H9 (cell line): ENCODE results near the gene CDH4. TPM values are rescaled to one million over a fixed set of nuclear protein-coding genes. Genes with fewer than 3 reads are reported as not detected.

Experiments used
- DNase-seq: peaks from one replicate; pipeline ENCODE4 v3.0.0-alpha.2; 2017
- H2AFZ ChIP-seq: one replicate; pipeline ENCODE4 v1.6.1; 2013; ENCODE audit warnings: mild to moderate bottlenecking, low read length, control low read depth, moderate library complexity
- H2AK5ac ChIP-seq: 2 replicates; pipeline ENCODE4 v1.6.1; 2013; ENCODE audit warnings: low read length, control low read depth, mixed read lengths; ENCODE audit not compliant: insufficient read length
- H2BK120ac ChIP-seq: one replicate; pipeline ENCODE4 v1.6.1; 2013; ENCODE audit warnings: low read depth, mild to moderate bottlenecking, low read length, control low read depth, inconsistent platforms; ENCODE audit not compliant: poor library complexity, severe bottlenecking
- H2BK12ac ChIP-seq: 2 replicates; pipeline ENCODE4 v1.6.1; 2013; ENCODE audit warnings: low read length, control low read depth, mixed read lengths, low read depth; ENCODE audit not compliant: insufficient read length
- H2BK15ac ChIP-seq: 2 replicates; pipeline ENCODE4 v1.6.1; 2013; ENCODE audit warnings: low read depth, low read length, control low read depth
- H2BK20ac ChIP-seq: one replicate; pipeline ENCODE4 v1.6.1; 2013; ENCODE audit warnings: low read depth, mild to moderate bottlenecking, low read length, control low read depth, inconsistent platforms; ENCODE audit not compliant: poor library complexity, severe bottlenecking
- H2BK5ac ChIP-seq: 2 replicates; pipeline ENCODE4 v1.6.1; 2013; ENCODE audit warnings: low read length, control low read depth, mixed read lengths; ENCODE audit not compliant: insufficient read length
- H3K14ac ChIP-seq: 2 replicates; pipeline ENCODE4 v1.6.1; 2013; ENCODE audit warnings: low read length, control low read depth; ENCODE audit not compliant: insufficient read depth
- H3K18ac ChIP-seq: 2 replicates; pipeline ENCODE4 v1.6.1; 2013; ENCODE audit warnings: low read depth, mild to moderate bottlenecking, mixed read lengths, low read length, control low read depth; ENCODE audit not compliant: insufficient read length
- H3K23ac ChIP-seq: 2 replicates; pipeline ENCODE4 v1.6.1; 2013; ENCODE audit warnings: low read length, control low read depth, mixed read lengths, low read depth; ENCODE audit not compliant: insufficient read length
- H3K23me2 ChIP-seq: 2 replicates; pipeline ENCODE4 v1.6.1; 2013; ENCODE audit warnings: low read depth, mild to moderate bottlenecking, mixed read lengths, low read length, control low read depth; ENCODE audit not compliant: insufficient read length, poor library complexity, severe bottlenecking
- H3K27ac ChIP-seq: 2 replicates; pipeline ENCODE4 v1.5.1; 2013; ENCODE audit warnings: low read length, control low read depth, mixed read lengths, low read depth; ENCODE audit not compliant: insufficient read length
- H3K27me3 ChIP-seq: 2 replicates; pipeline ENCODE4 v1.6.1; 2013; ENCODE audit warnings: low read length, control low read depth, inconsistent platforms; ENCODE audit not compliant: insufficient read depth
- H3K4ac ChIP-seq: 2 replicates; pipeline ENCODE4 v1.6.1; 2013; ENCODE audit warnings: low read depth, mild to moderate bottlenecking, control low read depth, inconsistent platforms, low read length, moderate library complexity
- H3K4me1 ChIP-seq: 2 replicates; pipeline ENCODE4 v1.6.1; 2013; ENCODE audit warnings: low read length, control low read depth, inconsistent platforms; ENCODE audit not compliant: insufficient read depth
- H3K4me2 ChIP-seq: 2 replicates; pipeline ENCODE4 v1.6.1; 2013; ENCODE audit warnings: low read length, control low read depth, mixed read lengths; ENCODE audit not compliant: insufficient read length, insufficient read depth
- H3K56ac ChIP-seq: 2 replicates; pipeline ENCODE4 v1.6.1; 2013; ENCODE audit warnings: low read depth, mild to moderate bottlenecking, mixed read lengths, low read length, control low read depth; ENCODE audit not compliant: insufficient read length
- H3K79me1 ChIP-seq: 2 replicates; pipeline ENCODE4 v1.6.1; 2013; ENCODE audit warnings: low read depth, mild to moderate bottlenecking, moderate library complexity, low read length, control low read depth, inconsistent platforms; ENCODE audit not compliant: insufficient read depth, poor library complexity, severe bottlenecking
- H3K79me2 ChIP-seq: 2 replicates; pipeline ENCODE4 v1.6.1; 2013; ENCODE audit warnings: low read length, control low read depth, inconsistent platforms; ENCODE audit not compliant: insufficient read depth
- H3K9ac ChIP-seq: 2 replicates; pipeline ENCODE4 v1.6.1; 2013; ENCODE audit warnings: low read length, control low read depth, mixed read lengths; ENCODE audit not compliant: insufficient read length; ENCODE audit errors: extremely low read depth
- H3K9me3 ChIP-seq: one replicate; pipeline ENCODE4 v1.6.1; 2013; ENCODE audit warnings: low read depth, low read length, inconsistent platforms; ENCODE audit not compliant: control insufficient read depth
- H3T11ph ChIP-seq: one replicate; pipeline ENCODE4 v1.6.1; 2013; ENCODE audit warnings: mild to moderate bottlenecking, low read length, control low read depth, inconsistent platforms
- H4K20me1 ChIP-seq: one replicate; pipeline ENCODE4 v1.6.1; 2013; ENCODE audit not compliant: control insufficient read depth, insufficient read length, insufficient read depth
- H4K5ac ChIP-seq: 2 replicates; pipeline ENCODE4 v1.6.1; 2013; ENCODE audit warnings: low read depth, mild to moderate bottlenecking, mixed read lengths, low read length, control low read depth; ENCODE audit not compliant: insufficient read length
- H4K8ac ChIP-seq: replicated peaks from 2 replicates; pipeline ENCODE4 v1.6.1; 2013; ENCODE audit warnings: low read length, control low read depth, mixed read lengths, low read depth; ENCODE audit not compliant: insufficient read length
- H4K91ac ChIP-seq: 2 replicates; pipeline ENCODE4 v1.6.1; 2013; ENCODE audit warnings: low read depth, mild to moderate bottlenecking, moderate library complexity, mixed read lengths, low read length, control low read depth; ENCODE audit not compliant: insufficient read length
- H3K27ac Mint-ChIP-seq, 3 experiments: 2 replicates in 2 of 3; 3 replicates in 1 of 3; pipeline ENCODE4 v1.8.0; 2020 to 2021; ENCODE audit warnings: mixed read lengths in 3 of 3, mild to moderate bottlenecking in 1 of 3, moderate library complexity in 1 of 3
- H3K27me3 Mint-ChIP-seq: 2 replicates; pipeline ENCODE4 v1.8.0; 2021; ENCODE audit warnings: low read depth, mild to moderate bottlenecking, moderate library complexity, mixed read lengths
- H3K36me3 Mint-ChIP-seq, 3 experiments: 2 replicates in 2 of 3; 3 replicates in 1 of 3; pipeline ENCODE4 v1.8.0; 2020 to 2021; ENCODE audit warnings: low read depth in 3 of 3, mixed read lengths in 3 of 3; ENCODE audit not compliant: insufficient read depth in 1 of 3
- H3K4me1 Mint-ChIP-seq, 2 experiments: 2 replicates each; pipeline ENCODE4 v1.8.0; 2020; ENCODE audit warnings: mixed read lengths in 2 of 2
- H3K4me3 Mint-ChIP-seq, 2 experiments: 2 replicates in 1 of 2; 3 replicates in 1 of 2; pipeline ENCODE4 v1.8.0; 2020 to 2021; ENCODE audit warnings: mild to moderate bottlenecking in 2 of 2, mixed read lengths in 2 of 2, moderate library complexity in 1 of 2
- H3K9me3 Mint-ChIP-seq, 2 experiments: 2 replicates in 1 of 2; 3 replicates in 1 of 2; pipeline ENCODE4 v1.8.0; 2020; ENCODE audit warnings: mild to moderate bottlenecking in 2 of 2, mixed read lengths in 2 of 2, moderate library complexity in 1 of 2
- CTCF ChIP-seq: fragments of 200-600 bp; sonication (generic); conservative IDR thresholded peaks from 3 replicates; pipeline ENCODE4 v1.8.0; 2021; ENCODE audit warnings: antibody characterized with exemption, mild to moderate bottlenecking
- WGBS: extraction: QIAGEN DNeasy Blood & Tissue Kit; methylation state at CpG from one replicate; pipeline ENCODE4 v1.1.7; 2013; ENCODE audit warnings: missing lambda C conversion rate, low lambda C conversion rate, mixed read lengths; ENCODE audit not compliant: insufficient read length; ENCODE audit errors: extremely low coverage; 5-methylcytosine and 5-hydroxymethylcytosine counted together
- total RNA-seq: library from RNA; stranded (reverse); gene quantifications from 2 replicates; pipeline ENCODE4 v1.2.1, GENCODE V29; 2021

The CDH4 gene
- total RNA-seq, 1 experiment from 2014 or later: 3.0 TPM

DNA sequence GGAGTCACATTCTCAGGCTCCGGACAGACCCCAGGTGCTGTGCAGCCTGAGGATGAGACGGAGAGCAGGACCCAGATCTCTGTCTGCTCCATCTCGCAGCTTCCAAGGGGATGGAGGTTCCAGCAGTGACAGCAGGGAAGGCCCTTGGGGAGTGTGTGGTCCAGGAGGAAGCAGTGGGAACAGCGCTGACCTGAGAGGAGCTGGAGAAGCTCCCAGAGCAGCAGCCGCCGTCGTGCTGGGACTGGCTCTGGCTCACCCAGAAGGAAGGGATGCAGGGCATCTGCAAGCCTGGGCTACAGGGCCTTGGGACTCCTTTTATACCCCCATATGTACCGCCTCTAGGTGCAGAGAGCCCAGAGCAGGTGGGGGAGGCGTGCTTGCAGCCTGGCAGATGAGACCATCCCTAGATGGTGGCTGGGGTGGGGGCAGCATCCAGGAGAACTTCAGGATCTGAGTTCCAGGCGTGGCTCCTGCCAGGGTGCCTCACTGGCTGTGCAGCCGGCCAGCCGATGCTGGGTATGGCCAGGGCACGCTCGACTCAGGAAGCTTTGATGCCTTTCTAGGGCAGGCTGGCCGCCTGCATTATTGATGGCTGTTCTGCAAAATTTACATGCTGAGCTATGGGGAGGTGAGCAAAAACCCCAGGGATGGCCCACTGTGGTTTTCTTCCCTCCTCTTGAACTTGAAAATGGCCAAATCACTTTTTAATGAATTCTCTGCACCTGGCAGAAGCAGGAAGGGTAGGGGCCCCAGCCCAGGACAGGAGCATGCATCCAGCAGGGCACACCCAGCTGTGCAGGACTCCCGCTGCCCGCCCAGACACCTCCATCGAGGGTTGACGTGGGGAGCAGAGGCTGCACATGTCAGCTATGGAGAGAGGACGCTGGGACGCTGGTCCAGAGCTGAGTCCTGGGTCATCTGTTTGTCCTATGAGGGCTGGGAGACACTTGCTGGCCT is 634.0 kb downstream of the CDH4 start:
- Histone ChIP-seq H3K23ac (no peak overlapping the region), H3K27ac (no peak overlapping the region), H3K18ac (no peak overlapping the region)

More for the DNA sequence above, 634.0 kb downstream of the CDH4 start:
- Histone ChIP-seq H2BK120ac (no peak overlapping the region), H3K9ac (no peak overlapping the region), H2BK15ac (no peak overlapping the region), H3K23me2 (no peaks in the 10 kb centered on the region), H3K4ac (no peak overlapping the region), H4K91ac (no peak overlapping the region), H3K27me3 (peaks cover 2% of the 10 kb centered on the region; the same call in 1 of the 2 replicates), H4K5ac (no peak overlapping the region), H3K79me2 (no peaks in the 10 kb centered on the region), H3T11ph (no peak overlapping the region), H3K9me3 (no peaks in the 10 kb centered on the region), H2AFZ (no peak overlapping the region), H3K79me1 (no peaks in the 10 kb centered on the region), H2BK20ac (no peak overlapping the region), H2BK12ac (no peak overlapping the region), H2BK5ac (no peak overlapping the region), H4K20me1 (peaks cover 3% of the 10 kb centered on the region), H3K14ac (no peak overlapping the region; the same call in 1 of the 2 replicates), H2AK5ac (no peak overlapping the region), H3K4me2 (no peak overlapping the region), H3K4me1 (no peaks in the 10 kb centered on the region), H3K56ac (no peak overlapping the region), H4K8ac (no peak overlapping the region)
- no peak for TF ChIP-seq CTCF
- Mint-ChIP-seq H3K9me3 (peaks cover 14 to 18% of the 10 kb centered on the region in 2 experiments), H3K4me3 (no peak overlapping the region), H3K27ac (no peak overlapping the region), H3K4me1 (peaks cover 2 to 9% of the 10 kb centered on the region in 2 experiments; a peak in 3 of 4 replicates), H3K27me3 (peaks cover 41% of the 10 kb centered on the region), H3K36me3 (no peaks in the 10 kb centered on the region; a peak in 1 of 7 replicates)
- no CpG with 5 or more reads among the region's 21 CpGs for WGBS
- DNase-seq: no peak
